Activated T-cell treated with anti-CD3 and anti-CD28 coated beads, Interleukin-2, amount 50 U/mL, for 72 hours (primary cell): Measurements from ENCODE around the gene TMEM131L. TPM values are rescaled to one million over a fixed set of nuclear protein-coding genes. Genes with fewer than 3 reads are reported as not detected.

Experiments
- ATAC-seq, 2 donors: fragments of 150-1000 bp; cut with Tn5 transposase; replicated peaks in 1 of 2; 2 replicates each; pipeline ENCODE4 v1.10.0; 2021; ENCODE audit warnings: moderate library complexity in 2 of 2, mild to moderate bottlenecking in 1 of 2
- DNase-seq, 2 donors: peaks; one replicate each; pipeline ENCODE4 v3.0.0; 2021 to 2022; ENCODE audit warnings: mixed read lengths in 1 of 2
- H3K27ac Mint-ChIP-seq: one replicate; pipeline ENCODE4 v1.8.0; 2022; ENCODE audit warnings: mild to moderate bottlenecking, moderate library complexity, mixed read lengths
- H3K27me3 Mint-ChIP-seq: one replicate; pipeline ENCODE4 v1.8.0; 2022; ENCODE audit warnings: low read depth, mixed read lengths
- H3K36me3 Mint-ChIP-seq, 2 donors: one replicate each; pipeline ENCODE4 v1.8.0; 2022; ENCODE audit warnings: mixed read lengths in 2 of 2, mild to moderate bottlenecking in 1 of 2; ENCODE audit not compliant: insufficient read depth in 2 of 2
- H3K4me1 Mint-ChIP-seq: one replicate; pipeline ENCODE4 v1.8.0; 2022; ENCODE audit warnings: low read depth, mixed read lengths
- H3K4me3 Mint-ChIP-seq, 2 donors: one replicate each; pipeline ENCODE4 v1.8.0; 2022; ENCODE audit warnings: mild to moderate bottlenecking in 2 of 2, mixed read lengths in 2 of 2, moderate library complexity in 2 of 2
- H3K9me3 Mint-ChIP-seq, 2 donors: one replicate each; pipeline ENCODE4 v1.8.0; 2022; ENCODE audit warnings: mixed read lengths in 2 of 2
- total RNA-seq, 2 donors: library from RNA; stranded (reverse); gene quantifications; one replicate each; pipeline ENCODE4 v1.2.3, GENCODE V29; 2022

The TMEM131L gene
- total RNA-seq, 2 donors from 2014 or later: 32.7 to 44.4 TPM

DNA sequence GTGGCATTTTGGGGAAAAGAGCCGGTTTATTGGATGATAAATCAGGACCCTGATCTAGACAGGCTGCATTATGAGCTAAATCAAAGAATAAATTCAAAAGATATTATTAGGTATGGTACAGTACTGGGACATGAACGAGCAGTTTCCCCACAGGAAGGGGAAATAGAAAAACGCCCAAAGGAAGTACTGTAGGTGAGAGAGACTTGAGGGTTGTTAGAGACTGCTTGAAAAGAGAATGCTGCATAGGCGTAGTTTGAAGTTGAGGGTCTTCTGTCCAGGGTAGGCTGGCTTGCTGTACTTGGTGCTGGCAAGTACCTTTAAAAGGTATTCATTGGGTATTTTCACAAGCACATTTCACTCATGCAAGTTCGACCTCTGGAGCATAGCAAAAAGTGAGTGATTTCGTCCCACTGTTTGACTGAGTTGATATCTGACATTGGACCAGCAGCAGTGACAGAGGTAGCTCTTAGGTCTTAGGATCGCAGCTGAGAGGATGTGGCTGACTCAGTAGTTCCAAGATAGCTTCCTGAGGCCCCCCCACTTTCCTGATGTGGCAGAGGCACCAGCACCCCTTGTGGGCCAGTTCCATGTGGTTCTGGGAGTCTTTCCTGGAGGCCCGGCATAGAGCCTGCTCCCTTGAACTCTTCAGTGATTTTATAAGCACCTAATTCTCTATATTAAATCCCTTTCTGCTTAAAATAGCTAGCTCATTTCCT lies 64.3 kb downstream of the TMEM131L start:
- peak; percentile 36 to 65 for ATAC-seq
- peaks cover 99% of the 10 kb centered on the region for H3K4me1 Mint-ChIP-seq
- DNase-seq: peak; percentile 34 to 36
- no peaks in the 10 kb centered on the region for H3K27me3 Mint-ChIP-seq
- H3K4me3 Mint-ChIP-seq: peak overlapping the region; percentile 82 to 97
- H3K9me3 Mint-ChIP-seq: peaks cover 1 to 6% of the 10 kb centered on the region in 2 donors
- peaks cover 7 to 27% of the 10 kb centered on the region in 2 donors for H3K36me3 Mint-ChIP-seq
- H3K27ac Mint-ChIP-seq: peak overlapping the region; percentile 100

DNA sequence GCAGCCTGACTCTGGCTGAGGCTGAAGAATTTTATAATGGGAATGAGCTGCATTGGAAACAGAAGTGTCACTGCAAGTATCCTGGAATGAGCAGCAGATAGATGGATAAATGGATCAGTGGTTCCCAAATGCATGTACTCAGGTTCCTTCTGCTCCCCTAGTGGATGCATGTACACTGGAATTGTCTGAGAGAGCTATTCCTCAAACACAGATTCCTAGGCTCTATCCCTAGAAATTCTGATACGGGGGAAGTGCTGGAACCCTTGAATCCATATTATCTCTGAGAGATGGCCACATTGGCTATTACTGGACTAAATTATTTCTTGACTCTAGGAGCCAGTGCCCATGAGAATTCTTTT lies 64.8 kb downstream of the TMEM131L start:
- no peak for ATAC-seq
- peak overlapping the region; percentile 100 for H3K27ac Mint-ChIP-seq

DNA sequence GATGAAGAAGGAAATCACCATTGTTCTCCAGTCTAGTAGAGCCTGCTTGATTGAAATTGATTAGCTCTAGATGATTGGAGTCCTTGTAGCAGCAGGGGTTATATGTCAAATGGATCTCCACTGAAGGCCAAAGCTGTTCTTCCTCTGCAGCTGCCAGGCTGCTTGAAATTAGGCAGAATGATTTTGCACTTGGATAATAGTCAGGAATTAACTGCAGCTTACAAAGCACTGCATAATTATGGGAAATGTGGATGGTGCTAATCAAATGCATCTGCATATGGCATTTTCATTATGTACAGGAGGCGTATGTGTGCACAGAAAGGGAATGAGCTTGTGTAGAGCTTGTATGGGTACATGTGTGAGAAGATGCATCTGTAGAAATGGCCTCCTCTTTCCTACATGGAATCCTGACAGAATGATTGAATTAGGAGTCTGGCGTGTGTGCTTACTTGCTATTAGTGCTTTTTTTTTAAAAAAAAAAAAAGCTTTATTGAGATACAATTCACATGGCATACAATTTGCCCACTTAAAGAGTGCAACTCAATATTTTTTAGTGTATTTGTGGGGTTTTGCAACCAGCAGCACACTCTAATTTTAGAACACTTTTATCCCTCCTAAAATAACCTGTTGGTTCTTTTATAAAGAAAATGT lies 65.9 kb downstream of the TMEM131L start:
- Mint-ChIP-seq H3K4me1 (peaks cover 97% of the 10 kb centered on the region), H3K4me3 (no peak overlapping the region), H3K27me3 (no peaks in the 10 kb centered on the region), H3K27ac (peak overlapping the region; percentile 13), H3K9me3 (peaks cover 0 to 4% of the 10 kb centered on the region in 2 donors), H3K36me3 (peaks cover 6 to 19% of the 10 kb centered on the region in 2 donors)
- ATAC-seq (no peak), DNase-seq (no peak)

More for the DNA sequence above, 64.8 kb downstream of the TMEM131L start:
- peaks cover 1 to 6% of the 10 kb centered on the region in 2 donors for H3K9me3 Mint-ChIP-seq
- peaks cover 7 to 25% of the 10 kb centered on the region in 2 donors for H3K36me3 Mint-ChIP-seq
- peaks cover 99% of the 10 kb centered on the region for H3K4me1 Mint-ChIP-seq
- H3K27me3 Mint-ChIP-seq: no peaks in the 10 kb centered on the region
- no peak for DNase-seq
- H3K4me3 Mint-ChIP-seq: peak overlapping the region; percentile 82 to 97

DNA sequence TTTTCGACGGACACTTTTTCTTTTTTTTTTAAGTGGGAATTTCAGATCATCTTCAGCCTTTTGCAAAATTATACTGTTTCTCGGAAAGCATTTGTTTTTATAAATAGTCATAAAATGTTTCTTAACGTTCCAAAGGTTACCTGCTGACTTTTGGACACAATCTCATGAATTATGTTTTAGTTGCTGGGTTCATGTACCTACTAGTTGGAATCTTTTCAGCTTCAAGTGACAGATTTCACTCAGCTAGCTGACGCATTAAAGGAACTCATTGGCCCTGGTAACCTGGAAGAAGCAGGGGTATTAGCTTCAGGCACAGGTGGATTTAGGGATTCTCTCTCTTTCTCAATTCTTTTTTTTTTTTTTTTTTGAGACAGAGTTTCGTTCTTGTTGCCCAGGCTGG lies 66.5 kb downstream of the TMEM131L start:
- Mint-ChIP-seq H3K4me3 (no peak overlapping the region), H3K27ac (peak overlapping the region; percentile 13), H3K4me1 (peaks cover 96% of the 10 kb centered on the region), H3K9me3 (peaks cover 0 to 2% of the 10 kb centered on the region in 2 donors), H3K27me3 (no peaks in the 10 kb centered on the region), H3K36me3 (peaks cover 3 to 16% of the 10 kb centered on the region in 2 donors)
- DNase-seq (no peak), ATAC-seq (no peak)

DNA sequence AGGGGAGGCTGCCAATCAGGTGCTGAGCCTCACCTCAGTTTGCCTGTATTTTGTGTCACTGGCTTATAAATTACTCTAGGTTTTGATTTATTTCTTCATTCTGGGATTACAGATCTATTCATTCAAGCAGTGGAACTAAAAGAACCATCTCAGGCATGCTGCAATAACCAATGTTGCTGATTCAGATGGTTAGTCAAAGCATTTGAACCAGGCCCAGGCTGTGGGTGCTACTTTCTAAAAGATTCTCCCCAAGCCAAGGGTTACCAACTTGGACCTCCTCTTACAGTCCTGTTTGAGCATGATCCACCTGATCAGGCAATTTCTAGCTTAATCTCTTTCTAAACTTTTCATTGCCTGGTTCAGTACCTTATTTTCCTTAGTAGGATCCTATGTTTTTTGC lies 67.2 kb downstream of the TMEM131L start:
- H3K27ac Mint-ChIP-seq: peak overlapping the region; percentile 11

DNA sequence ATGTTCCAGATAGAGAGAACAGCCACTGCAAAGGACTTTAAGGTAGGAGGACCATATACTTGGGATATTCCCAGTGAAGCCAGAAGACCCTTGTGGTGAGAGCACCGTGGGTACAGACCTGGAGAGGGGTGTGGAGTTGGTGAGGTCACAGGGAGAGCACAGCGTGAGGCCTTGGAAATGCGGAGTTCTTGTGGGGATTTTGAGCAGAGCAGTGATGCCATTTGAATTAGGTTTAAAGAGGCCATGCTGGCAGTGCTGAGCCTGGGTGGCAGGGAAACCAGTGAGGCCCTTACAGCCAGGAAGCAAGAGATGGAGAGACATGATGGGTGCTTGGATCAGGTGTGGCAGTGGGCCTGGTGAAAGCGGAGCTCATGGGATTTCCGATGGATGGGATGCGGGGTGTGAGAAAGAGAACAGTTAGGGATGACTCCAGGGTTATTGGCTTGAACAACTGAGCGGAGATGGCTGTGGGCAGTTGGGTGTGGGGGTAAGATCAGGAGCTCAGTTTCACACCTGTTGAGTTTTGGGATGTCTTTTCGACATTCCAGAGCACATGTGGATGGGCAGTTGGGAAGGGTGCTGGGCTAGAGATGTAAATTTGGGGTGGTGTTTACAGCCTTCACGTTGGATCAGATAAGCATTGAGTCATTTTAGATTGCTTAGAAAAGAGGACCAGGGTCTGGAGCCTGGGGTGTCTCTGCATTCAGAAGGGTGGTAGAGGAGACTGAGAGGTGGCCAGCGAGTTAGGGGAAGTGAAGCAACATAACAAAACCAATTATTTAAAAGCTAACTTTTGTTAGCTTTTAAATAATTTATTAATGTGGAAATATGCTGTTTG lies 68.9 kb downstream of the TMEM131L start:
- peak overlapping the region; percentile 81 for H3K27ac Mint-ChIP-seq
- H3K36me3 Mint-ChIP-seq: peaks cover 0 to 12% of the 10 kb centered on the region in 2 donors
- ATAC-seq: no peak
- no peak for DNase-seq
- H3K4me1 Mint-ChIP-seq: peaks cover 94% of the 10 kb centered on the region
- H3K9me3 Mint-ChIP-seq: no peaks in the 10 kb centered on the region
- H3K4me3 Mint-ChIP-seq: peak overlapping the region; percentile 17 to 35
- H3K27me3 Mint-ChIP-seq: no peaks in the 10 kb centered on the region

More for the DNA sequence above, 67.2 kb downstream of the TMEM131L start:
- Mint-ChIP-seq H3K9me3 (no peaks in the 10 kb centered on the region), H3K4me3 (peak overlapping the region in 1 of 2 donors; percentile 48), H3K4me1 (peaks cover 96% of the 10 kb centered on the region), H3K27me3 (no peaks in the 10 kb centered on the region), H3K36me3 (peaks cover 0 to 12% of the 10 kb centered on the region in 2 donors)
- DNase-seq (no peak), ATAC-seq (peak in 1 of 2 donors; percentile 35)

DNA sequence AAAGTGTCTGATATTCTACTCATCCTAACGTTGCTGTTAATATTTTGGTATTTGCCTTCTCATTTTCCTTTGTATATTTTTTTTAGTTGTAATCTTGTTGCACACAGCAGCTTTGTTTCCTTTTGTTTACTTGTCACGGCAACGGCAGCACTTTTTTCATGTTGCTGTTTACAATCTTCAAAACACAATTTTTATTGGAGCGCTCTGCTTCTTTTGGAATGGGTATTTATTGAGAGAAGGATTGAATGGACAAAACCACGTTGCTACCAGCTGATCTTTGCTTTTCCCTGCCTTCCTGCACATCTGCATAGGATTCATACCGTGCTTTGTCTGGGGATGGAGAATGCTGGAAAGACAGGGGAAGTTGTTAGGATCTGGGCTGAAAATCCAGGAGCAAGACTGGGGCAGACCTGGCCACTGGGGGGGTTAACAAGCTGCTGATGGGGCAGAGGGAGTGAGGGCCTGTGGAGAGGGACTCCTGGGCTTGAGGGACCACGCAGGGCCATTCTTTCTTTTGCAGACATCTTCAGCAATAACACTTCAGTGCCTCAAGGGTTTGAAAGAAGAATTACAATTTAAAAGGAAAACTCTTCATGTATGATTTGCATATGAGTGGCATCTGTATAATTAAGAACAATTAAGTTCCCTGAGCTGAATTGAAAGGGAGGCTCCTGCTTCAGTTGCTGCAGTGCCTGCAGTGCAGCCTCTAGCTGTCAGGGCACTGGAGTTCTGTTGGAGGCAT lies 69.8 kb downstream of the TMEM131L start:
- no peak for DNase-seq
- Mint-ChIP-seq H3K36me3 (peaks cover 0 to 12% of the 10 kb centered on the region in 2 donors), H3K9me3 (no peaks in the 10 kb centered on the region), H3K4me1 (peaks cover 94% of the 10 kb centered on the region), H3K4me3 (peak overlapping the region; percentile 47 to 60), H3K27ac (peak overlapping the region; percentile 77), H3K27me3 (no peaks in the 10 kb centered on the region)
- no peak for ATAC-seq

DNA sequence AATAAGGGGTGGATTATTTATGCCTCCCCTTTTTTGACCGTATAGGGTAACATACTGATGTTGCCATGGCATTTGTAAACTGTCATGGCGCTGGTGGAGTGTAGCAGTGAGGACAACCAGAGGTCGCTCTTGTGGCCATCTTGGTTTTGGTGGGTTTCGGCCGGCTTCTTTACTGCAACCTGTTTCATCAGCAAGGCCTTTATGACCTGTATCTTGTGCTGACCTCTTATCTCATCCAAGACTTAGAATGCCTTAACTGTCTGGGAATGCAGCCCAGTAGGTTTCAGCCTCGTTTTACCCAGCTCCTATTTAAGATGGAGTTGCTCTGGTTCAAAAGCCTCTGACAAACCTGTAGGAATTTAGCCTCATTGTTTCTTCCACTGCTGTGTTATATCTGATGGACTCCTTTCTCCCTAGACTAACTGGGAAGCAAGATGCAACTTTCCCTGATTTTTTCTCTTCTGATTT lies 71.4 kb downstream of the TMEM131L start:
- Mint-ChIP-seq H3K4me3 (no peak overlapping the region), H3K9me3 (no peaks in the 10 kb centered on the region), H3K4me1 (peaks cover 95% of the 10 kb centered on the region), H3K27ac (no peak overlapping the region), H3K36me3 (peaks cover 1 to 14% of the 10 kb centered on the region in 2 donors), H3K27me3 (no peaks in the 10 kb centered on the region)
- no peak for ATAC-seq
- DNase-seq: no peak

DNA sequence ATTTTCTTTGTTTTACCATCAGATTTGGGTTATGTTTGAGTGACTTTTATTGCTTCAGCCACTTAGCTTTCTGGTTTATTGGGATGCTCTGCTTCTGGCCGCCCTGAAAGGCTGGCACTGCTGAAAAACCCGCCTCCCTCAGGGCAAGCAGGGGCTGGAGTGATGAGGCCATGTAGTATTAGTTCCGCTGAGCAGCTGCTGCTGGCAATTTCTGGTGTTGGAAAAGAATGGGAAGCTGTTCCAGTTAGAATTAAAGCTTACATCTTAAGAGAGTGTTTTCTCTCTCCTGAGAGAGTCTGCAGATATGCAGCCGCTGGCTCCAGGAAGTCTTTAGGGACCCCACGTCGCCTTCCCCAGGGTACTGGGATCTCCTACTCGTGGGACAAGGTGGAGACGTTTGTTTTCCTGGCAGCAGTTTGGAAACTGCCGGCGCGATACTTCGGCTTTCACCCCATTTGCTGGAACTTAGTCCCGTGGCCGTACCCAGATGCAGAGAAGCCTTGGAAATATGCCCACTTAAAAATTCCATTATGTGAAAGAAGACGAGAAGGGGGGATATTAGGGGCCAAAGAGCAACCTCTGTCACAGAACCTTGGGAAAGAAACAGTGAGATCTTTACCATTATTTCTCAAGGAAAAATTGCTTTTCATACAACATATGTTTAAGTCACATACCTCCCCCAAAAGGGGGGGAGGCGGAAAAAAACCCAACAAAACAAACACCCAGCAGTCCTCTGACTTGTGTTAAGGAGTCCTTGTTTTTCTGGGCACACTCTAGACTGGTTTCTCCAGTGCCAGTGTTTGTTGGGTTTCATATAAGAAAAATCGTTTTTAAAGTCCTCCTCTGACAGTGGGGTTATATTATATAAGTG lies 72.6 kb downstream of the TMEM131L start:
- Mint-ChIP-seq H3K27ac (no peak overlapping the region), H3K4me1 (peaks cover 87% of the 10 kb centered on the region), H3K4me3 (no peak overlapping the region), H3K9me3 (no peaks in the 10 kb centered on the region), H3K27me3 (no peaks in the 10 kb centered on the region), H3K36me3 (peaks cover 1 to 16% of the 10 kb centered on the region in 2 donors)
- ATAC-seq: no peak
- DNase-seq: no peak

DNA sequence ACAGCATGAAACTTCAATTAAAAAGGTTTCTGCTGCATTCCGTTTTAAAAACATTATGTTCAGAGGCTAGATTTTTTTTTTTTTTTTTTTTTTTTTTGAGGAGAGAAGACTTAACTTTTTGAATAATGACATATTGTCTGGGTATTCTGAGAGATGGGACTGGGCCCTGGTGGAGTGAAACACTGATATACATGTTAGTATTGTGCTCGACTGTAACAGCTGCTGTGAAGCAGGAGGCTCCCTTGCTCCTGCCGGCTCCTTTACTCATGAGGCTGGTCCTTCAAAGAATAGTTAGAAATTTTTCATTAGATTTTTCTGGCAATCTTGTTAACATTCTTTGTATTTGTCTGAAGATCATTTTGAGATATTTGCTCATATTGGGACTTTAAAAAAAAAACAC lies 73.3 kb downstream of the TMEM131L start:
- peaks cover 1 to 15% of the 10 kb centered on the region in 2 donors for H3K36me3 Mint-ChIP-seq
- no peak for DNase-seq
- no peak overlapping the region for H3K27ac Mint-ChIP-seq
- no peaks in the 10 kb centered on the region for H3K9me3 Mint-ChIP-seq
- H3K27me3 Mint-ChIP-seq: no peaks in the 10 kb centered on the region
- ATAC-seq: no peak
- H3K4me3 Mint-ChIP-seq: no peak overlapping the region
- peaks cover 80% of the 10 kb centered on the region for H3K4me1 Mint-ChIP-seq

DNA sequence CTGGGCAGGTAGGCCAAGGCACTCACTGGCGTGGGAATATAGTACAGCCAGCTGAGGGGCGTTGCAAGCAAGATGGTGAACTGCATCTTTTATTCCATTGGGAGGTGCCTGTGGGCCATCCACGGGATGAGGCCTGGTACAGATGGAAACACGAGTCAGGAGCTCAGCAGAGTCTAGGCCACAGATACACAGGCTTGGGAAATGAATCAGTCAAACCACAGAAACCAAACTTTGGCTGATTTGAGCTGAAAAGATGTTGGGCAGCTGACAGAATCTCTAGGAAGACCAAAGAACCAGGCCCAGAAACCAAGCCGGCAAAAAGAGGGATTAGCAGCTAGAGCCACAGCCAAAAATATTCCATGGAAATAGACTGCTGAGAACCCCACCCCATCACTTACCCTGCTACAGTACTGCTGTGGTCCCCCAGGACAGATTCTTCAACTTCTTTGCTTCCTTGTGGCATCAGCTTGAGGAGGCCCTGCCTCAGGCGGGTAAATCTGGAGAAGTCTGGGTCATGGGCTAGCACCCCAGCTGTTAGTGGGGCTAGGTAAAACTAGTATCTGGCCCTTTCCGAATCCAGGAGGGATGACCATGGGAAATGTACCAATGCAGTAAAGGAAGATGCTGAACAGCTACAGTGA lies 75.4 kb downstream of the TMEM131L start:
- H3K36me3 Mint-ChIP-seq: peaks cover 1 to 14% of the 10 kb centered on the region in 2 donors
- H3K9me3 Mint-ChIP-seq: no peaks in the 10 kb centered on the region
- ATAC-seq (peak; percentile 91 to 95), DNase-seq (peak; percentile 44 to 65)
- H3K27ac Mint-ChIP-seq: peak overlapping the region; percentile 5
- peak overlapping the region; percentile 52 to 61 for H3K4me3 Mint-ChIP-seq
- H3K27me3 Mint-ChIP-seq: no peaks in the 10 kb centered on the region
- H3K4me1 Mint-ChIP-seq: peaks cover 66% of the 10 kb centered on the region
